Activated T-cell treated with anti-CD3 and anti-CD28 coated beads, Interleukin-2, amount 50 U/mL, for 1 hour (primary cell): Measurements from ENCODE around the gene ATP1B2.
A peak's percentile ranks its signal among the peaks of the same experiment; 100 is the strongest.
"Not testable (repeated sequence)": the region's sequence is repeated elsewhere in the genome, so short reads cannot be mapped to it uniquely, and the experiment has no call there.

Experiments
- DNase-seq: peaks from one replicate; pipeline ENCODE4 v3.0.0-alpha.2; 2020

The ATP1B2 gene

GRCh38 chr17:7650509-7651096 is at the start of gene ATP1B2:
ATP1B2 (plus strand) TSS chr17:7650926; CDS start chr17:7651519, 593 bp downstream.
- DNase-seq: peak; percentile 80

GRCh38 chr17:7606280-7606679 is 44.4 kb upstream of the ATP1B2 start:
- no peak for DNase-seq

- DNase-seq: no peak
These were observed 40.1 kb upstream of the ATP1B2 start for GRCh38 chr17:7610641-7611040.

GRCh38 chr17:7611635-7612293 is 39.0 kb upstream of the ATP1B2 start:
- no peak for DNase-seq

GRCh38 chr17:7612294-7612640 is 38.5 kb upstream of the ATP1B2 start:
- DNase-seq: no peak

- DNase-seq: no peak
These were observed 36.8 kb upstream of the ATP1B2 start for GRCh38 chr17:7613769-7614424.

- DNase-seq: peak; percentile 97
These were observed 36.1 kb upstream of the ATP1B2 start, which contains the start of gene FXR2 for GRCh38 chr17:7614425-7615264. FXR2 (minus strand) TSS chr17:7614897; CDS start chr17:7614532, 365 bp downstream.

- no peak for DNase-seq
These were observed 35.4 kb upstream of the ATP1B2 start for GRCh38 chr17:7615265-7615747.

GRCh38 chr17:7618608-7619007 is 32.1 kb upstream of the ATP1B2 start:
- no peak for DNase-seq

- DNase-seq: no peak
These were observed 29.9 kb upstream of the ATP1B2 start for GRCh38 chr17:7620835-7621234.

- DNase-seq: no peak
These were observed 27.1 kb upstream of the ATP1B2 start for GRCh38 chr17:7623661-7624060.

- not testable (repeated sequence) for DNase-seq
These were observed 25.0 kb upstream of the ATP1B2 start for GRCh38 chr17:7625749-7626148.

- DNase-seq: no peak
These were observed 24.4 kb upstream of the ATP1B2 start for GRCh38 chr17:7626307-7626706.

GRCh38 chr17:7626956-7627249 is 23.8 kb upstream of the ATP1B2 start:
- DNase-seq: no peak

GRCh38 chr17:7627250-7628121 is 23.2 kb upstream of the ATP1B2 start, which contains the start of gene SAT2:
SAT2 (minus strand) TSS chr17:7627821; CDS start chr17:7627635, 186 bp downstream.
- peak; percentile 82 for DNase-seq

GRCh38 chr17:7629939-7630571 is 20.7 kb upstream of the ATP1B2 start, which contains the start of gene SHBG:
SHBG (plus strand) TSS chr17:7630135; CDS start chr17:7630173, 38 bp downstream.
- DNase-seq: no peak

- no peak for DNase-seq
These were observed 19.0 kb upstream of the ATP1B2 start for GRCh38 chr17:7631398-7632380.

- DNase-seq: no peak
These were observed 18.2 kb upstream of the ATP1B2 start for GRCh38 chr17:7632492-7632894.

GRCh38 chr17:7633093-7633492 is 17.6 kb upstream of the ATP1B2 start:
- no peak for DNase-seq

GRCh38 chr17:7634384-7634783 is 16.3 kb upstream of the ATP1B2 start:
- DNase-seq: no peak
